ENCODE results near the gene OR12D1. TPM values are rescaled to one million over a fixed set of nuclear protein-coding genes. Genes with fewer than 3 reads are reported as not detected.

OR12D1 gene
- polyA plus RNA-seq = not detected

GRCh38 chr6:29414588-29414987 lies at the start of gene OR12D1:
TSS of gene OR12D1 (plus strand) at chr6:29414928.
- Histone ChIP-seq H3K36me3 (ENCODE audit: control insufficient read depth in 2 of 2, insufficient read depth in 2 of 2, low read length in 1 of 2) (no peaks in the 10 kb centered on the region), H3K4me1 (ENCODE audit: control insufficient read depth in 2 of 2, insufficient read depth in 2 of 2, low read length in 1 of 2) (no peaks in the 10 kb centered on the region), H3K27ac (ENCODE audit: low read depth in 2 of 2, low read length in 1 of 2) (no peak within 1 kb of the TSS), H3K27me3 (ENCODE audit: control insufficient read depth in 1 of 2, insufficient read depth in 2 of 2, low read length in 2 of 2) (no peaks in the 10 kb centered on the region), H3K4me3 (ENCODE audit: low read depth in 1 of 2, low read length in 2 of 2) (no peak within 1 kb of the TSS), H3K9me3 (ENCODE audit: control insufficient read depth in 2 of 2, insufficient read depth in 1 of 2, low read depth in 1 of 2, low read length in 1 of 2) (peaks cover 0 to 6% of the 10 kb centered on the region in 2 donors)

- WGBS, 2 donors = 78 to 82% methylated on average over 3 of the region's 3 CpGs
- Histone ChIP-seq H3K27me3 (ENCODE audit: control insufficient read depth in 1 of 2, insufficient read depth in 2 of 2, low read length in 2 of 2) (no peaks in the 10 kb centered on the region), H3K9me3 (ENCODE audit: control insufficient read depth in 2 of 2, insufficient read depth in 1 of 2, low read depth in 1 of 2, low read length in 1 of 2) (no peaks in the 10 kb centered on the region), H3K36me3 (ENCODE audit: control insufficient read depth in 2 of 2, insufficient read depth in 2 of 2, low read length in 1 of 2) (no peaks in the 10 kb centered on the region), H3K4me3 (ENCODE audit: low read depth in 1 of 2, low read length in 2 of 2) (no peak within 1 kb of the TSS), H3K4me1 (ENCODE audit: control insufficient read depth in 2 of 2, insufficient read depth in 2 of 2, low read length in 1 of 2) (no peaks in the 10 kb centered on the region), H3K27ac (ENCODE audit: low read depth in 2 of 2, low read length in 1 of 2) (no peak within 1 kb of the TSS)
Observed at GRCh38 chr6:29368765-29369164, 46.0 kb upstream of the OR12D1 start, which contains the start of gene OR5V1. TSS of gene OR5V1 (minus strand) at chr6:29368865. CDS start at chr6:29356195, 12,670 bp downstream.

GRCh38 chr6:29375191-29375590 lies 39.5 kb upstream of the OR12D1 start, which contains the start of gene OR12D3:
TSS of gene OR12D3 (minus strand) at chr6:29375291. CDS start at chr6:29375287, 4 bp downstream.
- H3K36me3 ChIP-seq (ENCODE audit: control insufficient read depth in 2 of 2, insufficient read depth in 2 of 2, low read length in 1 of 2) = no peaks in the 10 kb centered on the region

GRCh38 chr6:29376003-29376402 lies 38.7 kb upstream of the OR12D1 start:
- H3K4me3 ChIP-seq (ENCODE audit: low read depth in 1 of 2, low read length in 2 of 2) = no peak overlapping the region
- no peaks in the 10 kb centered on the region for H3K27me3 ChIP-seq (ENCODE audit: control insufficient read depth in 1 of 2, insufficient read depth in 2 of 2, low read length in 2 of 2)
- H3K4me1 ChIP-seq (ENCODE audit: control insufficient read depth in 2 of 2, insufficient read depth in 2 of 2, low read length in 1 of 2) = no peaks in the 10 kb centered on the region
- H3K9me3 ChIP-seq (ENCODE audit: control insufficient read depth in 2 of 2, insufficient read depth in 1 of 2, low read depth in 1 of 2, low read length in 1 of 2) = no peaks in the 10 kb centered on the region
- no peak overlapping the region for H3K27ac ChIP-seq (ENCODE audit: low read depth in 2 of 2, low read length in 1 of 2)
- H3K36me3 ChIP-seq (ENCODE audit: control insufficient read depth in 2 of 2, insufficient read depth in 2 of 2, low read length in 1 of 2) = no peaks in the 10 kb centered on the region

More at GRCh38 chr6:29375191-29375590, 39.5 kb upstream of the OR12D1 start, which contains the start of gene OR12D3:
- 90 to 94% methylated on average over 1 of the region's 1 CpG for WGBS, 2 donors
- H3K4me1 ChIP-seq (ENCODE audit: control insufficient read depth in 2 of 2, insufficient read depth in 2 of 2, low read length in 1 of 2) = no peaks in the 10 kb centered on the region
- H3K27me3 ChIP-seq (ENCODE audit: control insufficient read depth in 1 of 2, insufficient read depth in 2 of 2, low read length in 2 of 2) = no peaks in the 10 kb centered on the region
- H3K27ac ChIP-seq (ENCODE audit: low read depth in 2 of 2, low read length in 1 of 2) = no peak within 1 kb of the TSS
- H3K4me3 ChIP-seq (ENCODE audit: low read depth in 1 of 2, low read length in 2 of 2) = no peak within 1 kb of the TSS
- H3K9me3 ChIP-seq (ENCODE audit: control insufficient read depth in 2 of 2, insufficient read depth in 1 of 2, low read depth in 1 of 2, low read length in 1 of 2) = no peaks in the 10 kb centered on the region

- peaks cover 0 to 4% of the 10 kb centered on the region in 2 donors for H3K9me3 ChIP-seq (ENCODE audit: control insufficient read depth in 2 of 2, insufficient read depth in 1 of 2, low read depth in 1 of 2, low read length in 1 of 2)
- no peaks in the 10 kb centered on the region for H3K4me1 ChIP-seq (ENCODE audit: control insufficient read depth in 2 of 2, insufficient read depth in 2 of 2, low read length in 1 of 2)
- no peaks in the 10 kb centered on the region for H3K36me3 ChIP-seq (ENCODE audit: control insufficient read depth in 2 of 2, insufficient read depth in 2 of 2, low read length in 1 of 2)
- H3K27ac ChIP-seq (ENCODE audit: low read depth in 2 of 2, low read length in 1 of 2) = no peak overlapping the region
- no peak overlapping the region for H3K4me3 ChIP-seq (ENCODE audit: low read depth in 1 of 2, low read length in 2 of 2)
- WGBS, 2 donors = 31 to 59% methylated on average over 4 of the region's 4 CpGs
- no peaks in the 10 kb centered on the region for H3K27me3 ChIP-seq (ENCODE audit: control insufficient read depth in 1 of 2, insufficient read depth in 2 of 2, low read length in 2 of 2)
Observed at GRCh38 chr6:29388533-29388932, 26.2 kb upstream of the OR12D1 start.

GRCh38 chr6:29395331-29395730 lies 19.4 kb upstream of the OR12D1 start, which contains the start of gene OR12D2:
TSS of gene OR12D2 (plus strand) at chr6:29395631. CDS start at chr6:29396700, 1,069 bp downstream.
- Histone ChIP-seq H3K4me1 (ENCODE audit: control insufficient read depth in 2 of 2, insufficient read depth in 2 of 2, low read length in 1 of 2) (no peaks in the 10 kb centered on the region), H3K27me3 (ENCODE audit: control insufficient read depth in 1 of 2, insufficient read depth in 2 of 2, low read length in 2 of 2) (no peaks in the 10 kb centered on the region), H3K9me3 (ENCODE audit: control insufficient read depth in 2 of 2, insufficient read depth in 1 of 2, low read depth in 1 of 2, low read length in 1 of 2) (peaks cover 0 to 4% of the 10 kb centered on the region in 2 donors), H3K4me3 (ENCODE audit: low read depth in 1 of 2, low read length in 2 of 2) (no peak within 1 kb of the TSS), H3K27ac (ENCODE audit: low read depth in 2 of 2, low read length in 1 of 2) (no peak within 1 kb of the TSS), H3K36me3 (ENCODE audit: control insufficient read depth in 2 of 2, insufficient read depth in 2 of 2, low read length in 1 of 2) (no peaks in the 10 kb centered on the region)

- Histone ChIP-seq H3K9me3 (ENCODE audit: control insufficient read depth in 2 of 2, insufficient read depth in 1 of 2, low read depth in 1 of 2, low read length in 1 of 2) (no peaks in the 10 kb centered on the region), H3K4me1 (ENCODE audit: control insufficient read depth in 2 of 2, insufficient read depth in 2 of 2, low read length in 1 of 2) (no peaks in the 10 kb centered on the region), H3K4me3 (ENCODE audit: low read depth in 1 of 2, low read length in 2 of 2) (no peak overlapping the region), H3K36me3 (ENCODE audit: control insufficient read depth in 2 of 2, insufficient read depth in 2 of 2, low read length in 1 of 2) (no peaks in the 10 kb centered on the region), H3K27ac (ENCODE audit: low read depth in 2 of 2, low read length in 1 of 2) (no peak overlapping the region), H3K27me3 (ENCODE audit: control insufficient read depth in 1 of 2, insufficient read depth in 2 of 2, low read length in 2 of 2) (no peaks in the 10 kb centered on the region)
- 60 to 67% methylated on average over 2 of the region's 2 CpGs for WGBS, 2 donors
Observed at GRCh38 chr6:29399525-29399924, 15.2 kb upstream of the OR12D1 start.

GRCh38 chr6:29403801-29404200 lies 10.9 kb upstream of the OR12D1 start:
- H3K9me3 ChIP-seq (ENCODE audit: control insufficient read depth in 2 of 2, insufficient read depth in 1 of 2, low read depth in 1 of 2, low read length in 1 of 2) = no peaks in the 10 kb centered on the region
- no peaks in the 10 kb centered on the region for H3K4me1 ChIP-seq (ENCODE audit: control insufficient read depth in 2 of 2, insufficient read depth in 2 of 2, low read length in 1 of 2)
- H3K27ac ChIP-seq (ENCODE audit: low read depth in 2 of 2, low read length in 1 of 2) = no peak overlapping the region
- H3K36me3 ChIP-seq (ENCODE audit: control insufficient read depth in 2 of 2, insufficient read depth in 2 of 2, low read length in 1 of 2) = no peaks in the 10 kb centered on the region
- H3K4me3 ChIP-seq (ENCODE audit: low read depth in 1 of 2, low read length in 2 of 2) = no peak overlapping the region
- 75 to 88% methylated on average over 1 of the region's 1 CpG for WGBS, 2 donors
- no peaks in the 10 kb centered on the region for H3K27me3 ChIP-seq (ENCODE audit: control insufficient read depth in 1 of 2, insufficient read depth in 2 of 2, low read length in 2 of 2)

GRCh38 chr6:29419516-29419915 lies 4.8 kb downstream of the OR12D1 start:
- Histone ChIP-seq H3K27me3 (ENCODE audit: control insufficient read depth in 1 of 2, insufficient read depth in 2 of 2, low read length in 2 of 2) (no peaks in the 10 kb centered on the region), H3K4me1 (ENCODE audit: control insufficient read depth in 2 of 2, insufficient read depth in 2 of 2, low read length in 1 of 2) (no peaks in the 10 kb centered on the region), H3K27ac (ENCODE audit: low read depth in 2 of 2, low read length in 1 of 2) (no peak overlapping the region), H3K4me3 (ENCODE audit: low read depth in 1 of 2, low read length in 2 of 2) (no peak overlapping the region), H3K36me3 (ENCODE audit: control insufficient read depth in 2 of 2, insufficient read depth in 2 of 2, low read length in 1 of 2) (no peaks in the 10 kb centered on the region), H3K9me3 (ENCODE audit: control insufficient read depth in 2 of 2, insufficient read depth in 1 of 2, low read depth in 1 of 2, low read length in 1 of 2) (no peaks in the 10 kb centered on the region)
- 69 to 76% methylated on average over 3 of the region's 3 CpGs for WGBS, 2 donors

- no peaks in the 10 kb centered on the region for H3K36me3 ChIP-seq (ENCODE audit: control insufficient read depth in 2 of 2, insufficient read depth in 2 of 2, low read length in 1 of 2)
- H3K27ac ChIP-seq (ENCODE audit: low read depth in 2 of 2, low read length in 1 of 2) = no peak overlapping the region
- no peak overlapping the region for H3K4me3 ChIP-seq (ENCODE audit: low read depth in 1 of 2, low read length in 2 of 2)
- no peaks in the 10 kb centered on the region for H3K9me3 ChIP-seq (ENCODE audit: control insufficient read depth in 2 of 2, insufficient read depth in 1 of 2, low read depth in 1 of 2, low read length in 1 of 2)
- no peaks in the 10 kb centered on the region for H3K4me1 ChIP-seq (ENCODE audit: control insufficient read depth in 2 of 2, insufficient read depth in 2 of 2, low read length in 1 of 2)
- WGBS, 2 donors = 83 to 89% methylated on average over 2 of the region's 2 CpGs
- no peaks in the 10 kb centered on the region for H3K27me3 ChIP-seq (ENCODE audit: control insufficient read depth in 1 of 2, insufficient read depth in 2 of 2, low read length in 2 of 2)
Observed at GRCh38 chr6:29424168-29424567, 9.4 kb downstream of the OR12D1 start.

Measured in esophagus (tissue), 2 donors.